Measurements from ENCODE around the gene DSE.

The DSE gene

GRCh38 chr6:116379764-116380163 is 9.0 kb downstream of the DSE start:
- DNase-seq (ENCODE audit: extremely low spot score): no peak
- ChIA-PET CTCF (interaction anchor here (0.7 kb wide), 2 partner anchors 52 to 1559 kb away, joined by 3 read pairs; no protein-coding TSS in a partner anchor), POLR2A (no interaction called here)
- TF ChIP-seq ELF4 (IDR thresholded peaks at IDR 0.05) (no peak), FOXA1 (IDR thresholded peaks at IDR 0.05) (no peak), L3MBTL2 (conservative IDR thresholded peaks at IDR 0.05) (no peak), CTBP1 (IDR thresholded peaks at IDR 0.05; ENCODE audit: borderline replicate concordance) (no peak), SP1 (IDR thresholded peaks at IDR 0.05) (no peak), LEF1 (IDR thresholded peaks at IDR 0.05; ENCODE audit: borderline replicate concordance) (no peak)

GRCh38 chr6:116380346-116380745 is 9.6 kb downstream of the DSE start:
- TF ChIP-seq CTBP1 (IDR thresholded peaks at IDR 0.05; ENCODE audit: borderline replicate concordance) (no peak), FOXM1 (IDR thresholded peaks at IDR 0.05; ENCODE audit: borderline replicate concordance) (no peak), L3MBTL2 (conservative IDR thresholded peaks at IDR 0.05) (no peak), ZNF384 (IDR thresholded peaks at IDR 0.05) (no peak), ELF4 (IDR thresholded peaks at IDR 0.05) (no peak)
- no peak for DNase-seq (ENCODE audit: extremely low spot score)
- POLR2A ChIA-PET: no interaction called here
- CTCF ChIA-PET: interaction anchor here (0.7 kb wide), 1 partner anchor 52 kb away, joined by 3 read pairs; no protein-coding TSS in a partner anchor

GRCh38 chr6:116381000-116381399 is 10.3 kb downstream of the DSE start:
- DNase-seq (ENCODE audit: extremely low spot score): no peak
- ChIA-PET CTCF (interaction anchor here (1.3 kb wide), 1 partner anchor 16 kb away, joined by 3 read pairs; no protein-coding TSS in a partner anchor), POLR2A (interaction anchor here (1.2 kb wide), 1 partner anchor 10 kb away, joined by 4 read pairs; the partner anchor contains the start of gene DSE)

GRCh38 chr6:116382587-116382986 is 11.8 kb downstream of the DSE start:
- DNase-seq (ENCODE audit: extremely low spot score): no peak
- ChIA-PET CTCF (no interaction called here), POLR2A (no interaction called here)
- TF ChIP-seq FOXA1 (IDR thresholded peaks at IDR 0.05) (no peak), BHLHE40 (IDR thresholded peaks at IDR 0.05; ENCODE audit: borderline replicate concordance) (no peak), LEF1 (IDR thresholded peaks at IDR 0.05; ENCODE audit: borderline replicate concordance) (no peak), FOXK2 (IDR thresholded peaks at IDR 0.05) (no peak), TARDBP (IDR thresholded peaks at IDR 0.05) (no peak), SUZ12 (IDR thresholded peaks at IDR 0.05) (no peak), NFRKB (IDR thresholded peaks at IDR 0.05) (no peak), HDGF (IDR thresholded peaks at IDR 0.05; ENCODE audit: borderline replicate concordance) (no peak), PKNOX1 (IDR thresholded peaks at IDR 0.05) (no peak), ELF4 (IDR thresholded peaks at IDR 0.05) (no peak), FOXM1 (IDR thresholded peaks at IDR 0.05; ENCODE audit: borderline replicate concordance) (no peak), SP1 (IDR thresholded peaks at IDR 0.05) (no peak), CTBP1 (IDR thresholded peaks at IDR 0.05; ENCODE audit: borderline replicate concordance) (no peak), ARNT (IDR thresholded peaks at IDR 0.05) (no peak), L3MBTL2 (conservative IDR thresholded peaks at IDR 0.05) (no peak), ZNF384 (IDR thresholded peaks at IDR 0.05) (no peak)

More at GRCh38 chr6:116381000-116381399, 10.3 kb downstream of the DSE start:
- TF ChIP-seq PKNOX1 (IDR thresholded peaks at IDR 0.05): no peak
- no peak for TF ChIP-seq BHLHE40 (IDR thresholded peaks at IDR 0.05; ENCODE audit: borderline replicate concordance)
- TF ChIP-seq ZNF384 (IDR thresholded peaks at IDR 0.05): no peak
- TF ChIP-seq ARNT (IDR thresholded peaks at IDR 0.05): no peak
- no peak for TF ChIP-seq L3MBTL2 (conservative IDR thresholded peaks at IDR 0.05)
- TF ChIP-seq NFRKB (IDR thresholded peaks at IDR 0.05): no peak
- TF ChIP-seq ELF4 (IDR thresholded peaks at IDR 0.05): no peak
- TF ChIP-seq FOXM1 (IDR thresholded peaks at IDR 0.05; ENCODE audit: borderline replicate concordance): no peak
- TF ChIP-seq CTBP1 (IDR thresholded peaks at IDR 0.05; ENCODE audit: borderline replicate concordance): no peak
- TF ChIP-seq HDGF (IDR thresholded peaks at IDR 0.05; ENCODE audit: borderline replicate concordance): no peak
- TF ChIP-seq TARDBP (IDR thresholded peaks at IDR 0.05): no peak
- TF ChIP-seq FOXK2 (IDR thresholded peaks at IDR 0.05): no peak
- no peak for TF ChIP-seq SUZ12 (IDR thresholded peaks at IDR 0.05)
- no peak for TF ChIP-seq SP1 (IDR thresholded peaks at IDR 0.05)
- no peak for TF ChIP-seq FOXA1 (IDR thresholded peaks at IDR 0.05)

GRCh38 chr6:116384727-116385458 is 14.1 kb downstream of the DSE start:
- ChIA-PET CTCF (no interaction called here), POLR2A (no interaction called here)
- DNase-seq (ENCODE audit: extremely low spot score): no peak
- no peak for TF ChIP-seq ELF4 (IDR thresholded peaks at IDR 0.05)
- TF ChIP-seq SUZ12 (IDR thresholded peaks at IDR 0.05): no peak
- no peak for TF ChIP-seq NFRKB (IDR thresholded peaks at IDR 0.05)
- TF ChIP-seq FOXM1 (IDR thresholded peaks at IDR 0.05; ENCODE audit: borderline replicate concordance): no peak
- TF ChIP-seq LEF1 (IDR thresholded peaks at IDR 0.05; ENCODE audit: borderline replicate concordance): no peak
- no peak for TF ChIP-seq CTBP1 (IDR thresholded peaks at IDR 0.05; ENCODE audit: borderline replicate concordance)
- no peak for TF ChIP-seq SP1 (IDR thresholded peaks at IDR 0.05)
- no peak for TF ChIP-seq FOXK2 (IDR thresholded peaks at IDR 0.05)
- no peak for TF ChIP-seq BHLHE40 (IDR thresholded peaks at IDR 0.05; ENCODE audit: borderline replicate concordance)
- TF ChIP-seq TARDBP (IDR thresholded peaks at IDR 0.05): no peak
- TF ChIP-seq FOXA1 (IDR thresholded peaks at IDR 0.05): no peak

- ChIA-PET POLR2A (no interaction called here), CTCF (no interaction called here)
Measured at GRCh38 chr6:116385459-116385802, 14.7 kb downstream of the DSE start.

More at GRCh38 chr6:116385459-116385802, 14.7 kb downstream of the DSE start:
- TF ChIP-seq FOXK2 (IDR thresholded peaks at IDR 0.05): no peak
- TF ChIP-seq FOXM1 (IDR thresholded peaks at IDR 0.05; ENCODE audit: borderline replicate concordance): no peak
- no peak for TF ChIP-seq TARDBP (IDR thresholded peaks at IDR 0.05)
- no peak for TF ChIP-seq ELF4 (IDR thresholded peaks at IDR 0.05)
- no peak for TF ChIP-seq NFRKB (IDR thresholded peaks at IDR 0.05)
- no peak for TF ChIP-seq PKNOX1 (IDR thresholded peaks at IDR 0.05)
- no peak for DNase-seq (ENCODE audit: extremely low spot score)
